IMR-90 (cell line): Measurements from ENCODE around the gene KIF6. TPM values are rescaled to one million over a fixed set of nuclear protein-coding genes. Genes with fewer than 3 reads are reported as not detected.

Experiments
- ATAC-seq: fragments of 200-7000 bp; cut with Tn5 transposase; 2 replicates; pipeline ENCODE4 v1.9.1; 2020; ENCODE audit warnings: low read depth, mild to moderate bottlenecking, moderate library complexity
- BruUV-seq: library from RNA; stranded (reverse); fragments of 400-500 nt; replicated peaks from 2 replicates; lab custom pipeline; 2021; lab: Mats Ljungman, UMichigan
- CTCF ChIA-PET: fragments of 300-600 bp; formaldehyde crosslinking; extraction: SDS; loops from one replicate; lab custom pipeline; 2021; ENCODE audit warnings: antibody characterized with exemption; lab: Yijun Ruan, JAX
- POLR2A ChIA-PET: fragments of 300-600 bp; sonication (Branson Sonifier 250); formaldehyde crosslinking; loops from one replicate; lab custom pipeline; 2022; ENCODE audit warnings: antibody characterized with exemption; ENCODE audit not compliant: unreplicated experiment; lab: Charles Lee
- DNase-seq: peaks from one replicate; pipeline ENCODE4 v3.0.0; 2013
- H2AFZ ChIP-seq: replicated peaks from 2 replicates; pipeline ENCODE3; 2013; ENCODE audit warnings: low read length, mild to moderate bottlenecking; ENCODE audit not compliant: poor library complexity
- H2AK5ac ChIP-seq: 2 replicates; pipeline ENCODE4 v1.6.1; 2013; ENCODE audit warnings: low read depth, low read length, inconsistent platforms
- H2AK9ac ChIP-seq: replicated peaks from 2 replicates; pipeline ENCODE3; 2013; ENCODE audit warnings: mild to moderate bottlenecking, low read depth, low read length, moderate library complexity; ENCODE audit not compliant: poor library complexity
- H2BK120ac ChIP-seq: 2 replicates; pipeline ENCODE4 v1.6.1; 2013; ENCODE audit warnings: low read depth, low read length, inconsistent platforms
- H2BK15ac ChIP-seq: 3 replicates; pipeline ENCODE4 v1.6.1; 2013; ENCODE audit warnings: low read depth, low read length, inconsistent platforms
- H2BK20ac ChIP-seq: 2 replicates; pipeline ENCODE4 v1.6.1; 2013; ENCODE audit warnings: low read depth, mild to moderate bottlenecking, inconsistent platforms, low read length, moderate library complexity
- H2BK5ac ChIP-seq: 2 replicates; pipeline ENCODE4 v1.6.1; 2013; ENCODE audit warnings: mild to moderate bottlenecking, low read depth, low read length, inconsistent platforms; ENCODE audit not compliant: poor library complexity, severe bottlenecking
- H3K14ac ChIP-seq: replicated peaks from 2 replicates; pipeline ENCODE4 v1.6.1; 2013; ENCODE audit warnings: low read depth, low read length, inconsistent platforms
- H3K18ac ChIP-seq: 2 replicates; pipeline ENCODE4 v1.6.1; 2013; ENCODE audit warnings: low read depth, low read length, control low read depth
- H3K23ac ChIP-seq: 2 replicates; pipeline ENCODE4 v1.6.1; 2013; ENCODE audit warnings: low read depth, low read length, inconsistent platforms
- H3K27ac ChIP-seq: 2 replicates; pipeline ENCODE4 v1.5.1; 2013; ENCODE audit warnings: mild to moderate bottlenecking, control low read depth, low read length; ENCODE audit not compliant: insufficient read depth
- H3K27me3 ChIP-seq: 2 replicates; pipeline ENCODE4 v1.6.1; 2013; ENCODE audit warnings: low read length; ENCODE audit not compliant: control insufficient read depth, insufficient read depth
- H3K36me3 ChIP-seq: 2 replicates; pipeline ENCODE4 v1.6.1; 2013; ENCODE audit warnings: low read length, mixed read lengths; ENCODE audit not compliant: control insufficient read depth, insufficient read depth
- H3K4ac ChIP-seq: 2 replicates; pipeline ENCODE4 v1.6.1; 2013; ENCODE audit warnings: low read depth, low read length, inconsistent platforms
- H3K4me1 ChIP-seq: 2 replicates; pipeline ENCODE4 v1.6.1; 2013; ENCODE audit warnings: low read length, mixed read lengths; ENCODE audit not compliant: control insufficient read depth, insufficient read depth
- H3K4me2 ChIP-seq: 2 replicates; pipeline ENCODE4 v1.6.1; 2013; ENCODE audit warnings: low read depth, mild to moderate bottlenecking, control low read depth, low read length, moderate library complexity
- H3K4me3 ChIP-seq: 2 replicates; pipeline ENCODE4 v1.5.1; 2013; ENCODE audit warnings: low read depth, mild to moderate bottlenecking, control low read depth, low read length, moderate library complexity; ENCODE audit not compliant: insufficient read depth
- H3K56ac ChIP-seq: 2 replicates; pipeline ENCODE4 v1.6.1; 2013; ENCODE audit warnings: low read length, inconsistent platforms; ENCODE audit not compliant: insufficient read depth; ENCODE audit errors: extremely low read depth
- H3K79me1 ChIP-seq, 2 experiments: 2 replicates each; pipeline ENCODE4 v1.6.1; 2013; ENCODE audit warnings: low read length in 2 of 2, inconsistent platforms in 1 of 2, low read depth in 1 of 2
- H3K9ac ChIP-seq: 2 replicates; pipeline ENCODE4 v1.6.1; 2013; ENCODE audit warnings: low read depth, low read length, control low read depth
- H3K9me1 ChIP-seq: 2 replicates; pipeline ENCODE4 v1.6.1; 2013; ENCODE audit warnings: low read length, inconsistent platforms; ENCODE audit not compliant: insufficient read depth
- H3K9me3 ChIP-seq: 2 replicates; pipeline ENCODE4 v1.6.1; 2013; ENCODE audit warnings: low read length; ENCODE audit not compliant: control insufficient read depth, insufficient read depth
- H4K20me1 ChIP-seq: 2 replicates; pipeline ENCODE4 v1.6.1; 2013; ENCODE audit warnings: low read length, inconsistent platforms; ENCODE audit not compliant: insufficient read depth
- H4K5ac ChIP-seq: 2 replicates; pipeline ENCODE4 v1.6.1; 2013; ENCODE audit warnings: mild to moderate bottlenecking, low read depth, low read length, control low read depth
- H4K8ac ChIP-seq, 2 experiments: 2 replicates each; pipeline ENCODE4 v1.6.1; 2013; ENCODE audit warnings: low read depth in 2 of 2, low read length in 2 of 2, control low read depth in 1 of 2, inconsistent platforms in 1 of 2
- H4K91ac ChIP-seq: 2 replicates; pipeline ENCODE4 v1.6.1; 2013; ENCODE audit warnings: low read depth, low read length, inconsistent platforms; ENCODE audit not compliant: insufficient read depth
- CEBPB ChIP-seq: IDR thresholded peaks from 2 replicates; pipeline ENCODE4 v1.6.1; 2012; ENCODE audit warnings: low read depth, low read length, improper control_type of control experiment
- CHD1 ChIP-seq: IDR thresholded peaks from 2 replicates; pipeline ENCODE4 v1.6.1; 2012; ENCODE audit warnings: low read depth, low read length, improper control_type of control experiment
- dilution Hi-C: fragments of 300-500 bp; cut with HindIII; formaldehyde crosslinking; loops from one replicate; pipeline ENCODE4 v1.14.3; 2018; ENCODE audit warnings: low sequenced_read_pairs; ENCODE audit not compliant: unreplicated experiment
- in situ Hi-C: fragments of 300-500 bp; cut with MboI; formaldehyde crosslinking; loops from 3 replicates; pipeline ENCODE4 v1.14.3; 2019; ENCODE audit warnings: low sequenced_read_pairs, inconsistent platforms, mixed read lengths
- intact Hi-C: fragments of 100-400 bp; cut with micrococcal nuclease; formaldehyde crosslinking; loops from 2 replicates; pipeline ENCODE4 v1.10.0; 2022
- polyA plus RNA-seq, 3 experiments: library from polyadenylated mRNA; depleted of rRNA; stranded (reverse); fragments of >200 nt; gene quantifications; 2 replicates each; pipeline ENCODE4 v1.2.3, GENCODE V29; 2012; ENCODE audit warnings: low replicate concordance in 1 of 3
- total RNA-seq: library from RNA; depleted of rRNA; stranded (reverse); fragments of >200 nt; gene quantifications from 2 replicates; pipeline ENCODE4 v1.2.3, GENCODE V29; 2012
- TF ChIP-seq, protein P1 (sequence below): fragments of 150-350 bp; IDR thresholded peaks from 2 replicates; pipeline ENCODE4 v1.6.1; 2016; ENCODE audit warnings: low read depth, mild to moderate bottlenecking, low read length, moderate library complexity, borderline replicate concordance
- TF ChIP-seq, protein P2 (sequence below): conservative IDR thresholded peaks from 2 replicates; pipeline ENCODE4 v1.5.1; 2012; ENCODE audit warnings: mild to moderate bottlenecking, low read depth, low read length, improper control_type of control experiment

Gene KIF6
- total and polyA plus RNA-seq, 2 of the 4 experiments (the other 2 are of a cell fraction): under 0.01 to 0.10 TPM

DNA sequence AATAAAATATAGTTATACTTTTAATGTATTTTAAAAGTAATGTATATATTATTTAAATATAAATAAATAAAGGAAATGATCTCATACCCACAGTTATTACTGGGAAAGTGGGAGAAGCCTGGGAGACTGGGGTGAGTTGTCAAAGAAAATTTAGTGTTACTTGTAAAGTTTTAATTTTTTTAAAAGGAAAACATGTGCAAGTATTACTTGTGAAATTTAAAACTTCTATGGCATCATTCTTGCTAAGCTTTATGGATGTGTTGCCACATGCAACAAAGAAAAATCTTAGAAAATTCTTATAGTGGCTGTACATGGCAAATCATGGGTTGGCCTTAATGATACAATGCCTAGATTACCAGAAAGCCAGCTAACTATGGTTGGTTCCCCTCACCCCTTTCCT, 208.7 kb downstream of the KIF6 start:
- Histone ChIP-seq H4K20me1 (no peaks in the 10 kb centered on the region), H3K9me1 (no peaks in the 10 kb centered on the region), H3K14ac (no peak overlapping the region), H3K4me3 (no peak overlapping the region), H3K9me3 (no peaks in the 10 kb centered on the region), H3K79me1 (no peaks in the 10 kb centered on the region), H3K4ac (no peak overlapping the region), H2AFZ (no peak overlapping the region), H3K36me3 (no peaks in the 10 kb centered on the region), H4K5ac (no peak overlapping the region), H3K56ac (no peak overlapping the region), H2BK120ac (no peak overlapping the region), H3K27ac (no peak overlapping the region), H3K4me2 (no peak overlapping the region), H2BK20ac (no peak overlapping the region), H3K9ac (no peak overlapping the region), H2BK15ac (no peak overlapping the region), H2BK5ac (no peak overlapping the region), H4K91ac (no peak overlapping the region), H3K4me1 (no peaks in the 10 kb centered on the region), H3K18ac (no peak overlapping the region), H3K23ac (no peak overlapping the region), H2AK9ac (no peak overlapping the region), H2AK5ac (no peak overlapping the region), H4K8ac (no peak overlapping the region), H3K27me3 (no peaks in the 10 kb centered on the region)
- ATAC-seq (no peak), DNase-seq (no peak)
- CTCF ChIA-PET: no interaction called here
- intact Hi-C loops: no loop called here
- in situ Hi-C loops: no loop called here
- POLR2A ChIA-PET: no interaction called here
- BruUV-seq: no TSS peak
- TF ChIP-seq, protein P1, sequence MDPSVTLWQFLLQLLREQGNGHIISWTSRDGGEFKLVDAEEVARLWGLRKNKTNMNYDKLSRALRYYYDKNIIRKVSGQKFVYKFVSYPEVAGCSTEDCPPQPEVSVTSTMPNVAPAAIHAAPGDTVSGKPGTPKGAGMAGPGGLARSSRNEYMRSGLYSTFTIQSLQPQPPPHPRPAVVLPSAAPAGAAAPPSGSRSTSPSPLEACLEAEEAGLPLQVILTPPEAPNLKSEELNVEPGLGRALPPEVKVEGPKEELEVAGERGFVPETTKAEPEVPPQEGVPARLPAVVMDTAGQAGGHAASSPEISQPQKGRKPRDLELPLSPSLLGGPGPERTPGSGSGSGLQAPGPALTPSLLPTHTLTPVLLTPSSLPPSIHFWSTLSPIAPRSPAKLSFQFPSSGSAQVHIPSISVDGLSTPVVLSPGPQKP: no peak
- TF ChIP-seq, protein P2, sequence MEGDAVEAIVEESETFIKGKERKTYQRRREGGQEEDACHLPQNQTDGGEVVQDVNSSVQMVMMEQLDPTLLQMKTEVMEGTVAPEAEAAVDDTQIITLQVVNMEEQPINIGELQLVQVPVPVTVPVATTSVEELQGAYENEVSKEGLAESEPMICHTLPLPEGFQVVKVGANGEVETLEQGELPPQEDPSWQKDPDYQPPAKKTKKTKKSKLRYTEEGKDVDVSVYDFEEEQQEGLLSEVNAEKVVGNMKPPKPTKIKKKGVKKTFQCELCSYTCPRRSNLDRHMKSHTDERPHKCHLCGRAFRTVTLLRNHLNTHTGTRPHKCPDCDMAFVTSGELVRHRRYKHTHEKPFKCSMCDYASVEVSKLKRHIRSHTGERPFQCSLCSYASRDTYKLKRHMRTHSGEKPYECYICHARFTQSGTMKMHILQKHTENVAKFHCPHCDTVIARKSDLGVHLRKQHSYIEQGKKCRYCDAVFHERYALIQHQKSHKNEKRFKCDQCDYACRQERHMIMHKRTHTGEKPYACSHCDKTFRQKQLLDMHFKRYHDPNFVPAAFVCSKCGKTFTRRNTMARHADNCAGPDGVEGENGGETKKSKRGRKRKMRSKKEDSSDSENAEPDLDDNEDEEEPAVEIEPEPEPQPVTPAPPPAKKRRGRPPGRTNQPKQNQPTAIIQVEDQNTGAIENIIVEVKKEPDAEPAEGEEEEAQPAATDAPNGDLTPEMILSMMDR: no peak
- TF ChIP-seq CEBPB (no peak), CHD1 (no peak)
- dilution Hi-C loops: no loop called here
